Measurements from ENCODE around the gene FMNL1. TPM values are rescaled to one million over a fixed set of nuclear protein-coding genes. Genes with fewer than 3 reads are reported as not detected.

The FMNL1 gene
- total RNA-seq, 1 donor from 2014 or later = 10.7 TPM

DNA sequence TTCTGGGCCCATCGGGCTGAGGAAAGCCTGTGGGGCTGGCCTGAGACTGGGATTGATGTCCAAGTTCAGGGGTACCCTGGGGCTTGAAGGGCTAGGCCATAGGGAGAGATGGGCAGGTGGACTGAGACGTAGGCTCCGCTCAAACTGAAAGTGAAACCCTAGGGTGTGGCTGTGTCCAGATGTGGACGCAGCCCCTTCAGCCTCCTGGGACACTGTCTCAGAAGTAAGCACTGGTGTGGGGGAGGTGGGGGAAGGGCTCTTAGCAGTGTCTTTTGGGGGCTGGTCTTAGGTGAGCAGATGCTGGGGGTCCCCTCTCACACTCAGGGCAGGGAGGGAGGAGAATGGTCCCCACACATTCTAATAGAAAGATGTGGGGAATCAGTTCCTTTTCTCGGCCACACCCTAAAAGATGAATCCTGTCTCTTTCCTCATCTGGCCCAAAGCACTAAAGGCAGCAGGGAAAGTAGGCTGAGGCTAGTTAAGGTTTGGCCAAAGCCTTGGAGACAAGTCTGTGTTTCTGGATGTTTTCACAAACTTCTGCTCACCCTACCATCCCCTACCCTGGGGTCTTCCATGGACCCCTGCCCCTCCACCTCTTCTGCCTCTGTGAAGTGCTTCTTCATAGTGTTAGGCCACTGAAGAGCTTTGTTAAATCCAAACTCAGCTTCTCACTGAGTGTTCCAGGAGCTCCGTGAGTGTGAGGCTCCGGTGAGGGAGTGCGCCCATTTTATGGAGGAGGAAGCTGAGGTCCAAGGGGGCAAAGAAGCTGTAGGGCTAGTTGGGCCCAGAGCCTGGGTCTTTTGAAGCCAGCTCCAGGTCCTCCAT lies 5.6 kb downstream of the FMNL1 start:
- H3K4me3 ChIP-seq = peak overlapping the region in 1 of 2 donors; percentile 3
- no peaks in the 10 kb centered on the region for H3K36me3 ChIP-seq
- TF ChIP-seq, protein P1, sequence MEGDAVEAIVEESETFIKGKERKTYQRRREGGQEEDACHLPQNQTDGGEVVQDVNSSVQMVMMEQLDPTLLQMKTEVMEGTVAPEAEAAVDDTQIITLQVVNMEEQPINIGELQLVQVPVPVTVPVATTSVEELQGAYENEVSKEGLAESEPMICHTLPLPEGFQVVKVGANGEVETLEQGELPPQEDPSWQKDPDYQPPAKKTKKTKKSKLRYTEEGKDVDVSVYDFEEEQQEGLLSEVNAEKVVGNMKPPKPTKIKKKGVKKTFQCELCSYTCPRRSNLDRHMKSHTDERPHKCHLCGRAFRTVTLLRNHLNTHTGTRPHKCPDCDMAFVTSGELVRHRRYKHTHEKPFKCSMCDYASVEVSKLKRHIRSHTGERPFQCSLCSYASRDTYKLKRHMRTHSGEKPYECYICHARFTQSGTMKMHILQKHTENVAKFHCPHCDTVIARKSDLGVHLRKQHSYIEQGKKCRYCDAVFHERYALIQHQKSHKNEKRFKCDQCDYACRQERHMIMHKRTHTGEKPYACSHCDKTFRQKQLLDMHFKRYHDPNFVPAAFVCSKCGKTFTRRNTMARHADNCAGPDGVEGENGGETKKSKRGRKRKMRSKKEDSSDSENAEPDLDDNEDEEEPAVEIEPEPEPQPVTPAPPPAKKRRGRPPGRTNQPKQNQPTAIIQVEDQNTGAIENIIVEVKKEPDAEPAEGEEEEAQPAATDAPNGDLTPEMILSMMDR (IDR thresholded peaks at IDR 0.05) = no peak
- peaks cover 0 to 2% of the 10 kb centered on the region in 2 donors for H3K4me1 ChIP-seq
- H3K9me3 ChIP-seq = no peaks in the 10 kb centered on the region
- intact Hi-C loops (cut with DNase I) = no loop called here
- DNase-seq (ENCODE audit: low spot score in 2 of 2) = no peak
- H3K27me3 ChIP-seq = peaks cover 3% of the 10 kb centered on the region
- H3K27ac ChIP-seq = peak overlapping the region; percentile 63 to 75

DNA sequence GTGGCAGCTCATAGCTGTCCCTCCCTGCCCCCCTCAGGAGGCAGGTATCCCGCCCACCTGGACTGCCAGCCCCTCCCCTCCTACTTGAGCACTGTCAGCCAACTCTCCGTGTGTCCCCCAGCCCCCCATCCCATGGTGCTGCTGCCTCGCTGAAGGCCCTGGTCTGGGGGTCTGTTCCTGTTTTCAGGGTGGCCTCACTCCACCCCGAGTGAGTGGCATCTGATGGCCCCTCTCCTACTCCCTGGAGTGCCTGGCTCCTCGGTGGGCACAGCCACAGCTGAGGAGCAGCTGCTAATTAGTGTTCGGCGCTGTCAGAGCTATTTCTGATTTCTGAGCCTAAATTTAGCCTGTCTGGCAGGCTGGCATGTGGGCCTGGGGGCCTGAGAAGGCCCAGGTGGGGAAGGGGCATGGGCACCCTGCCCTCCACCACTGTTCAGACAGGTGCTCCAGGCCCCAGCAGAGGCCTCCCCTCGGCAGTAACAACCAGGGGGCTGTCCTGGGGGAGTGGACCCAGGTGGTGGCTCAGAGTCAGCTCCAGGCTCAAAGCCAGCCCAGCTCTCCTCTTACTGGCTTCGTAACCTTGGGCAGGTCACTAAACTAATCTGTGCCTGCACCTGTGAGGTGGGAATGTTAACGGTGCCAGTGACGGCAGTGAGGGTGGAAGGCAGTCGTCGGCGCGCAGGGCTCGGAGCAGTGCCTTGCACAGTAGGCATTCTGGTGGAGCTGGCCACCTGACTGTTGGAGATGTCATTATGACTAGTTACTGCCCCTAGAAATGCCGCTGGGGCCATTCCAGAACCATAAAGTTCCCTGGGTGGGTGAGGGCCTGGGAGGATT lies 6.5 kb downstream of the FMNL1 start:
- intact Hi-C loops (cut with DNase I) = no loop called here
- Histone ChIP-seq H3K36me3 (no peaks in the 10 kb centered on the region), H3K27me3 (no peaks in the 10 kb centered on the region), H3K27ac (peak overlapping the region; percentile 63 to 75), H3K4me3 (no peak overlapping the region), H3K9me3 (no peaks in the 10 kb centered on the region), H3K4me1 (peaks cover 0 to 2% of the 10 kb centered on the region in 2 donors)
- DNase-seq (ENCODE audit: low spot score in 2 of 2) = no peak
- TF ChIP-seq, protein P1 (IDR thresholded peaks at IDR 0.05) = no peak

DNA sequence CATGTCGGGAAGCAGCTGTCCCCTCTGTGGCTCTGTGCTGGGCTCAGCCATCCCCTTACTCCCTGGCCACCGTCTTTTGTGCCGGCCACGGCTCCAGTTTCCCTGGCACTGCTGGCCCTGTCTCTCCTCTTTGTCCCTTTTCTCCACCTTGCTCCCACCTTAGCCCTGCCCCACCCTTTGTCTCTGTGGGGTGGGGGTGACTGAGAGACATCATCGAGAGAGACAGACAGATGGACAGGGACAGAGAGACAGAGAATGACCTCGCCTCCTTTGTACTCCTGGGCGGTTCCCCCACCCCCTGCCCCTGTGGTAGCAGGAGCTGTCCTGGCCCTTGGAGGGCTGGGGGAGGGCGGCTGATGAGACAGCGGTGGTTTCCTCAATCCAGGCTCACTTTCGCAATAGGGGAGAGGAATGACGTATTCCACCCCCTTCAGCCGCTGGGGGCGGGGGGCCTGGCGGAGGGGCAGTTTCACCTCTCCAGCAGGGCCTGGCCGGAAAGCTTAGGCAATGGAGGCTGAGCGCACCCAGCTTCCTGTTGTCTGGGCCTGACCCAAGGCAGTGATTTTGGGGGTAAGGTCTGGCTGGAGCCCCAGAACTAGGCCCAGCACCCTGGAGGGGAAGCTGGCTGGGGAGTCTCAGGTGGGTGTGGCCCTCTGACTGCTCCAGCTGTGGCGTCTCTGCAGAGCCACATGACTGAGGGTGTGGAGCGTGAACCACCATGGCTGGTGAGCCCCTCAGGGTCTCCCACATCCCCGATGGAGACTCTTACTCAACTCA lies 7.3 kb downstream of the FMNL1 start:
- H3K4me1 ChIP-seq = peaks cover 0 to 2% of the 10 kb centered on the region in 2 donors
- peak; percentile 70 to 89 for DNase-seq (ENCODE audit: low spot score in 2 of 2)
- peak overlapping the region; percentile 63 to 75 for H3K27ac ChIP-seq
- no peaks in the 10 kb centered on the region for H3K9me3 ChIP-seq
- no peak overlapping the region for H3K4me3 ChIP-seq
- TF ChIP-seq, protein P1 (IDR thresholded peaks at IDR 0.05) = no peak
- no peaks in the 10 kb centered on the region for H3K36me3 ChIP-seq
- no peaks in the 10 kb centered on the region for H3K27me3 ChIP-seq
- intact Hi-C loops (cut with DNase I) = no loop called here

DNA sequence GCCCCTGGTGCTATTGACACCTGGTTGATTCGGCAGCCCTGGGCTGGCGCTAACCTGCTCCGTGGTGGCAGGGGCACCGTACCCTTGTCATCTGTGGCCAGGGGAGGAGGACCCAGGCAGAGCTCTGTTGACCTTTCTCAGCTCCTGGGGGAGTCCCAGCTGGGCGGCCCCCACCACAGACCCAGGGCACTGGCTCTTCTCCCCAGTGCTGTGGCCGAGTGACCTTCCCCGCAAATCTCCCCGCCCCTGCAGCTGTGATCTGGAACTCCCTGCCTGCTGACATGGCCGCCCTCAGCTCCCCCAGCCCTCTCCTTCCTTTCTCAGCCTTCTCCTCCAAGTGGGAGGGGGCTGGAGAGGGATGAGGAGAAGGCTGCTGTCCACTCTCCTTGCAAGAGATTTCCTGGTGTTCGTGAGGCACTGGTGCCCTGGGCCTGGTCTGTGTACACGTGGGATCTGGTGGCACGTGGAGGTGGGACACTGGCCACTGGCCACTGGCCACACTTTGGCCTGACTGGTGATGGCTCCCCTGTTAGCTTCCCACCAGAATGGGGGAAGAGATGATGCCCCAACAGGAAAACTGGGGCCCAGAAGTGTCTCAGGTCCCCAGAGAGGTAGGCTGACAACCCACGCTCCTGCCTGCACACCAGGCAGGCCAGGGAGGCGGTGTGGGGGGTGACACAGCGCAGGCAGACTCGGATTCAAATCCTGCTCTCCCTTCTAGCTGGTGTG lies 8.2 kb downstream of the FMNL1 start:
- Histone ChIP-seq H3K9me3 (no peaks in the 10 kb centered on the region), H3K4me1 (peaks cover 0 to 2% of the 10 kb centered on the region in 2 donors), H3K27ac (peak overlapping the region; percentile 63 to 66), H3K4me3 (no peak overlapping the region), H3K27me3 (no peaks in the 10 kb centered on the region), H3K36me3 (no peaks in the 10 kb centered on the region)
- DNase-seq (ENCODE audit: low spot score in 2 of 2) = no peak
- intact Hi-C loops (cut with DNase I) = no loop called here
- TF ChIP-seq, protein P1 (IDR thresholded peaks at IDR 0.05) = no peak

DNA sequence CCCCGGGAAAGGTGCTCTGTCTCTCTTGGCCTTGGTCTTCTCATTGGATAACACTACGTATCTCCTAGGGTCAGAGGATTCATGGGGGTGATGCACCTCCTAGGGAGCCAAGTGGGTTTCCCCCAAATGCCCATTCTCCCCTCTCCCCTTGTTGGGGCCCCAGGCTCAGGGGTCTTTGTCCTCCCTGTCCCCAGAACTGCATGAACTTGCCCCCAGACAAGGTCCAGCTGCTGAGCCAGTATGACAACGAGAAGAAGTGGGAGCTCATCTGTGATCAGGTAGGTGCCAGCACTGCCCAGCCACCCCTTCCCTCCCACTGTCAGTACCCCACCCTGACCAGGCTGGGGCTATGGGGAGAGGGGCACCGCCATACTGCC lies 8.7 kb downstream of the FMNL1 start:
- H3K4me1 ChIP-seq = peaks cover 0 to 2% of the 10 kb centered on the region in 2 donors
- peak overlapping the region in 1 of 2 donors; percentile 63 for H3K27ac ChIP-seq
- TF ChIP-seq, protein P1 (IDR thresholded peaks at IDR 0.05) = no peak
- no peak overlapping the region for H3K4me3 ChIP-seq
- H3K9me3 ChIP-seq = no peaks in the 10 kb centered on the region
- H3K36me3 ChIP-seq = no peaks in the 10 kb centered on the region
- intact Hi-C loops (cut with DNase I) = no loop called here
- H3K27me3 ChIP-seq = no peaks in the 10 kb centered on the region
- DNase-seq (ENCODE audit: low spot score in 2 of 2) = no peak
